ENCODE measurements around the gene FBN1.

DNA sequence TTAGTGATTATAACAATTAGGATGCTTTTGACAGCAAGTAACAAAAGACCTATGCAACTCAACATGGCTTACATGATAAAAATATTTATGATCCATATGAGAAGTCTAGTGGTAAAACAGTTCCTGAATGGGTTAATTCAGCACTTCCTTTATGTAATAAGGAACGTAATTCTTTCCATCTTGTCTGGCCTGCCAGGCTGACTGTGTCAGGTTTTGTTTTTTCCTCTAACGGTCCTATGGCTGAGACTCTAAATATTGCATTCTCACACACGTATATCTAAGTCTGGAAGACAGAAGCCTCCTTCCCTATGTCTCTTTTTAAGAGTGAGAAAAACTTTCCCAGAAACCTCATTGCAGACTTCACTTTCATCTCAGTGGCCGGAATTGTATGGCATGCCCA is 263.6 kb downstream of the FBN1 start:
- no peak for TF ChIP-seq SUZ12 (IDR thresholded peaks at IDR 0.05; ENCODE audit: extremely low read depth, insufficient read depth, insufficient read length)
- no peak for TF ChIP-seq ZNF274 (IDR thresholded peaks at IDR 0.05; ENCODE audit: low read depth, low read length)
